Panc1 (cell line): ENCODE measurements around the gene SLC25A41. TPM values are rescaled to one million over a fixed set of nuclear protein-coding genes. Genes with fewer than 3 reads are reported as not detected.

Experiments
- ATAC-seq: fragments of 200-7000 bp; cut with Tn5 transposase; 2 replicates; pipeline ENCODE4 v1.9.1; 2020; ENCODE audit warnings: mild to moderate bottlenecking, moderate library complexity
- BruUV-seq: library from RNA; stranded (reverse); fragments of 400-500 nt; replicated peaks from 2 replicates; lab custom pipeline; 2021; lab: Mats Ljungman, UMichigan
- CTCF ChIA-PET: fragments of 300-600 bp; sonication (Branson Sonifier 250); formaldehyde crosslinking; loops from one replicate; lab custom pipeline; 2022; ENCODE audit warnings: antibody characterized with exemption; lab: Charles Lee
- POLR2A ChIA-PET: fragments of 300-600 bp; sonication (Branson Sonifier 250); formaldehyde crosslinking; loops from one replicate; lab custom pipeline; 2022; ENCODE audit warnings: antibody characterized with exemption; lab: Charles Lee
- DNase-seq: peaks from one replicate; pipeline ENCODE4 v3.0.0-alpha.2; 2010; ENCODE audit warnings: low read depth, low spot score
- H3K27ac ChIP-seq: 2 replicates; pipeline ENCODE4 v1.5.1; 2011; ENCODE audit warnings: mild to moderate bottlenecking, low read length, inconsistent platforms
- H3K27me3 ChIP-seq: fragments of 200-500 bp; sonication (Bioruptor generic); 2 replicates; pipeline ENCODE4 v1.6.0; 2014; ENCODE audit warnings: low read length, inconsistent platforms; ENCODE audit not compliant: control insufficient read depth, insufficient read depth
- H3K36me3 ChIP-seq: fragments of 200-500 bp; sonication (Bioruptor generic); 2 replicates; pipeline ENCODE4 v1.5.1; 2014; ENCODE audit warnings: inconsistent platforms, mild to moderate bottlenecking, low read length, moderate library complexity; ENCODE audit not compliant: control insufficient read depth, insufficient read depth
- H3K4me1 ChIP-seq: 2 replicates; pipeline ENCODE4 v1.5.1; 2011; ENCODE audit warnings: inconsistent platforms, mild to moderate bottlenecking, low read length, moderate library complexity; ENCODE audit not compliant: control insufficient read depth, insufficient read depth
- H3K4me3 ChIP-seq, 2 experiments: 2 replicates each; pipeline ENCODE4 v1.5.1; 2011 to 2012; ENCODE audit warnings: low read depth in 2 of 2, low read length in 2 of 2, mild to moderate bottlenecking in 2 of 2, inconsistent platforms in 1 of 2, moderate library complexity in 1 of 2
- H3K9me3 ChIP-seq: fragments of 200-500 bp; sonication (Bioruptor generic); 2 replicates; pipeline ENCODE4 v1.5.1; 2014; ENCODE audit warnings: low read depth, mild to moderate bottlenecking, inconsistent platforms, low read length, moderate library complexity; ENCODE audit not compliant: control insufficient read depth, insufficient read depth
- POLR2AphosphoS5 ChIP-seq: IDR thresholded peaks from 2 replicates; pipeline ENCODE4 v1.6.1; 2012; ENCODE audit warnings: mild to moderate bottlenecking, low read depth, low read length, moderate library complexity
- SIN3A ChIP-seq: IDR thresholded peaks from 2 replicates; pipeline ENCODE4 v1.6.1; 2012; ENCODE audit warnings: low read depth, mild to moderate bottlenecking, low read length, moderate library complexity, borderline replicate concordance; ENCODE audit not compliant: insufficient read depth
- TCF7L2 ChIP-seq: IDR thresholded peaks from 2 replicates; pipeline ENCODE4 v1.6.1; 2011; ENCODE audit warnings: mild to moderate bottlenecking, low read depth, low read length, inconsistent platforms
- in situ Hi-C: cut with HindIII; loops from 2 replicates; pipeline ENCODE4 v1.10.0; 2016; ENCODE audit warnings: low sequenced_read_pairs, low pct_unique_long_range_greater_than_20kb
- intact Hi-C: fragments of 100-400 bp; cut with micrococcal nuclease; formaldehyde crosslinking; loops from one replicate; pipeline ENCODE4 v1.10.0; 2022; ENCODE audit not compliant: unreplicated experiment
- total RNA-seq: library from RNA; stranded (reverse); gene quantifications from one replicate; pipeline ENCODE4 v1.2.1, GENCODE V29; 2021; ENCODE audit not compliant: unreplicated experiment
- TF ChIP-seq, protein P1 (sequence below), 2 experiments: IDR thresholded peaks; 2 replicates each; pipeline ENCODE4 v1.6.1; 2011 to 2012; ENCODE audit warnings: low read depth in 2 of 2, control low read depth in 1 of 2, low read length in 1 of 2, mild to moderate bottlenecking in 1 of 2, moderate library complexity in 1 of 2; ENCODE audit not compliant: insufficient read depth in 1 of 2
- TF ChIP-seq, protein P2 (sequence below): fragments of 450-650 bp; IDR thresholded peaks from 2 replicates; pipeline ENCODE4 v1.5.1; 2017; ENCODE audit warnings: mild to moderate bottlenecking

The SLC25A41 gene
- total RNA-seq, 1 experiment from 2014 or later, result 0.21 TPM

DNA sequence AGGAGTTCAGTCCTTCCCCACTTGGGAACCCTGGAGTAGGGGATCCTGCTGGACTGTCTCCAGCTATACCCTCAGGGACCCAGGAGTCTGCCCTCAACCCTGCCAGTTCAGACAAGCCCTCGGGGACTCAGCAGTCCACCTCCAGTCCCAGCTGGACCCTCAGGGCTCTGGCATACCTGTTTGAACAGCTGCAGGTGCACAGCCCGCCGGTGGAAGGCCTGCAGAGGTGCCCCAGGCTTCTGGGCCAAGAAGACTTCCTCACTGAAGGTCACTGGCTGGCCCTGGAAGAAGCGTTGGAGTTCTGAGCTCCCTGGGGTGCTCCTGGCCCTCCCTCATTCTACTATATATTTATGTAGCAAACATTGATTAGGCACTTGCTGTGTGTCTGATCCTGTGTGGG, 39.1 kb upstream of the SLC25A41 start:
- ATAC-seq (no peak), DNase-seq (no peak)
- H3K36me3 ChIP-seq, result no peaks in the 10 kb centered on the region
- POLR2A ChIA-PET, result no interaction called here
- H3K4me1 ChIP-seq, result no peaks in the 10 kb centered on the region
- H3K4me3 ChIP-seq, result no peak overlapping the region
- no peak for TF ChIP-seq TCF7L2
- TF ChIP-seq, protein P1, sequence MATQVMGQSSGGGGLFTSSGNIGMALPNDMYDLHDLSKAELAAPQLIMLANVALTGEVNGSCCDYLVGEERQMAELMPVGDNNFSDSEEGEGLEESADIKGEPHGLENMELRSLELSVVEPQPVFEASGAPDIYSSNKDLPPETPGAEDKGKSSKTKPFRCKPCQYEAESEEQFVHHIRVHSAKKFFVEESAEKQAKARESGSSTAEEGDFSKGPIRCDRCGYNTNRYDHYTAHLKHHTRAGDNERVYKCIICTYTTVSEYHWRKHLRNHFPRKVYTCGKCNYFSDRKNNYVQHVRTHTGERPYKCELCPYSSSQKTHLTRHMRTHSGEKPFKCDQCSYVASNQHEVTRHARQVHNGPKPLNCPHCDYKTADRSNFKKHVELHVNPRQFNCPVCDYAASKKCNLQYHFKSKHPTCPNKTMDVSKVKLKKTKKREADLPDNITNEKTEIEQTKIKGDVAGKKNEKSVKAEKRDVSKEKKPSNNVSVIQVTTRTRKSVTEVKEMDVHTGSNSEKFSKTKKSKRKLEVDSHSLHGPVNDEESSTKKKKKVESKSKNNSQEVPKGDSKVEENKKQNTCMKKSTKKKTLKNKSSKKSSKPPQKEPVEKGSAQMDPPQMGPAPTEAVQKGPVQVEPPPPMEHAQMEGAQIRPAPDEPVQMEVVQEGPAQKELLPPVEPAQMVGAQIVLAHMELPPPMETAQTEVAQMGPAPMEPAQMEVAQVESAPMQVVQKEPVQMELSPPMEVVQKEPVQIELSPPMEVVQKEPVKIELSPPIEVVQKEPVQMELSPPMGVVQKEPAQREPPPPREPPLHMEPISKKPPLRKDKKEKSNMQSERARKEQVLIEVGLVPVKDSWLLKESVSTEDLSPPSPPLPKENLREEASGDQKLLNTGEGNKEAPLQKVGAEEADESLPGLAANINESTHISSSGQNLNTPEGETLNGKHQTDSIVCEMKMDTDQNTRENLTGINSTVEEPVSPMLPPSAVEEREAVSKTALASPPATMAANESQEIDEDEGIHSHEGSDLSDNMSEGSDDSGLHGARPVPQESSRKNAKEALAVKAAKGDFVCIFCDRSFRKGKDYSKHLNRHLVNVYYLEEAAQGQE (IDR thresholded peaks at IDR 0.05; ENCODE audit: insufficient read depth in 1 of 2, low read depth in 2 of 2, low read length in 1 of 2), result no peak
- no peak for TF ChIP-seq SIN3A
- TF ChIP-seq, protein P2, sequence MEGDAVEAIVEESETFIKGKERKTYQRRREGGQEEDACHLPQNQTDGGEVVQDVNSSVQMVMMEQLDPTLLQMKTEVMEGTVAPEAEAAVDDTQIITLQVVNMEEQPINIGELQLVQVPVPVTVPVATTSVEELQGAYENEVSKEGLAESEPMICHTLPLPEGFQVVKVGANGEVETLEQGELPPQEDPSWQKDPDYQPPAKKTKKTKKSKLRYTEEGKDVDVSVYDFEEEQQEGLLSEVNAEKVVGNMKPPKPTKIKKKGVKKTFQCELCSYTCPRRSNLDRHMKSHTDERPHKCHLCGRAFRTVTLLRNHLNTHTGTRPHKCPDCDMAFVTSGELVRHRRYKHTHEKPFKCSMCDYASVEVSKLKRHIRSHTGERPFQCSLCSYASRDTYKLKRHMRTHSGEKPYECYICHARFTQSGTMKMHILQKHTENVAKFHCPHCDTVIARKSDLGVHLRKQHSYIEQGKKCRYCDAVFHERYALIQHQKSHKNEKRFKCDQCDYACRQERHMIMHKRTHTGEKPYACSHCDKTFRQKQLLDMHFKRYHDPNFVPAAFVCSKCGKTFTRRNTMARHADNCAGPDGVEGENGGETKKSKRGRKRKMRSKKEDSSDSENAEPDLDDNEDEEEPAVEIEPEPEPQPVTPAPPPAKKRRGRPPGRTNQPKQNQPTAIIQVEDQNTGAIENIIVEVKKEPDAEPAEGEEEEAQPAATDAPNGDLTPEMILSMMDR, result no peak
- TF ChIP-seq POLR2AphosphoS5, result no peak
- CTCF ChIA-PET, result no interaction called here
- no peaks in the 10 kb centered on the region for H3K9me3 ChIP-seq
- no TSS peak for BruUV-seq
- intact Hi-C loops (no loop called here), in situ Hi-C loops (no loop called here)
- no peaks in the 10 kb centered on the region for H3K27me3 ChIP-seq
- no peak overlapping the region for H3K27ac ChIP-seq

DNA sequence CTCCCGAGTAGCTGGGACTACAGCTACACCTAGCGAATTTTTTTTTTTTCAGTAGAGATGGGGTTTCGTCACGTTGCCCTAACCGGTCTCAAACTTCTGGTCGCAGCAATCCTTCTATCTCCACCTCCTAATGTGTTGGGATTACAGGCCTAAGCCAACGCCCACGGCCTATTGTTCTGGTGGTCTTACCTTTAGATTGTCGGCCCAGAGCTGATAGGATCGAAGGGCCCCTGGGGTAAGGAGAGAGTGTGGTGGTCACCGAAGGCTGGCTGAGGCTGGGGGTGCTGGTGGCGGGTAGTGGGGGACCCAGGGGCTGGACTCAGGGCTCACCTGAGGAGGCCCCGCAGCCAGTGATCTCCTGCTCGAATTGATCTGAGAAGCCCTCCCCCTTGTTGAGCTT, 37.5 kb upstream of the SLC25A41 start:
- POLR2A ChIA-PET, result no interaction called here
- TF ChIP-seq SIN3A (no peak), TCF7L2 (no peak), POLR2AphosphoS5 (no peak)
- TF ChIP-seq, protein P1 (IDR thresholded peaks at IDR 0.05; ENCODE audit: insufficient read depth in 1 of 2, low read depth in 2 of 2, low read length in 1 of 2), result no peak
- TF ChIP-seq, protein P2, result no peak
- no TSS peak for BruUV-seq

More for the DNA sequence above, 37.5 kb upstream of the SLC25A41 start:
- DNase-seq (no peak), ATAC-seq (no peak)
- Histone ChIP-seq H3K4me1 (no peaks in the 10 kb centered on the region), H3K27me3 (no peaks in the 10 kb centered on the region), H3K27ac (no peak overlapping the region), H3K36me3 (no peaks in the 10 kb centered on the region), H3K9me3 (no peaks in the 10 kb centered on the region), H3K4me3 (no peak overlapping the region)
- CTCF ChIA-PET, result no interaction called here
- in situ Hi-C loops (no loop called here), intact Hi-C loops (no loop called here)
